GM21367 (cell line): Measurements from ENCODE around the gene MSL3B.

Experiments used
- ATAC-seq: cut with Tn5 transposase; IDR thresholded peaks from one replicate; pipeline ENCODE4 v1.9.1; 2021; ENCODE audit not compliant: unreplicated experiment

Gene MSL3B

GRCh38 chr2:233817995-233818638, 50.1 kb downstream of the MSL3B start:
- ATAC-seq: no peak

DNA sequence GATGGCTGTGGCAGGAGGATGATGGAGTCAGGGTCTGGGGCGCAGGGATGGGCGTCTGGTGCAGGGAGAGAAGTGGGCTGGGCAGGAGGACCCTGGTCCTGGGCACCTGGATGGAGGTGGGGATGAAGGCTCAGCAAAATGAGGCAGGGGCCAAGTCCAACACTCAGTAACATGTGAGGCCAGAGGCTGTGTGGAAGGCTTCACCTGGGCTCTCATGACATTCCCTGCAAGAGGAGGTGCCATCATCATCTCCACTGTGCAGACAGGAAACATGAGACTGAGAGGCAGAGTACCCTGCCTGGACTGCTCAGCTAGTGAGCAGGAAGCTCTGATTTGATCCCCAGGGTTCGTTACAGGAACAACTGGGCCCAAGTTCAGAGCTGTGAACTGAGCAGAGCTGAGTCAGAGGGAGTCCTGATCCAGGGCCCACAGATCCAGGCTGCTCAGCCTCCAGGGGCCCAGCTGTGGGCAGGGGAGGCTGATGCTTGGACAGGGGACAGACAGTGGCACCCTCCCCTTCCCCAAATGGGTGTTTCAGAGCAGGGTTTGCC, 50.8 kb downstream of the MSL3B start:
- ATAC-seq: no peak

GRCh38 chr2:233816771-233817170, 51.4 kb downstream of the MSL3B start:
- no peak for ATAC-seq

DNA sequence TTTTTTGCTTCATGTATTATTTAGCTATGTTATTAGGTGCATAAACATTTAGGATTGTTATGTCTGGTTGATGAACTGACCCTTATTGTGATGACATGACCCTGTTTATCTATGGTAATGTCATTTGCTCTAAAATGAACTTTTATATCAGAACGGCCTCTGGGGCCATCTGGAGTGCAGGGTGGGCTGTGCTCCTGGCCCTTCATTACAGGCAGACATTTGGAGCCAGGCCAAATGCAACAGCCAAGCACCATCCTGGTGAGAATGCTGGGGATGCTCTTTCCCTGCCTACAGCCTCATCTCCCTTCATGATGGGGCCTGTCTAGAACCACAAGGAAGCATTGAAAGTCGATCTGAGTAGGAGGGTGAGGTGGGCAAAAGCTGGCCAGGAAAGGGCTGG, 51.9 kb downstream of the MSL3B start:
- no peak for ATAC-seq

- no peak for ATAC-seq
These were observed 52.3 kb downstream of the MSL3B start for GRCh38 chr2:233815861-233816260.
